K562 (cell line): Measurements from ENCODE around the gene ITPRIPL2. TPM values are rescaled to one million over a fixed set of nuclear protein-coding genes. Genes with fewer than 3 reads are reported as not detected.

Experiments
- CBFB ChIP-seq: sonication (generic); formaldehyde crosslinking; IDR thresholded peaks from 2 replicates; pipeline ENCODE4 v1.4.0; 2020; ENCODE audit warnings: mild to moderate bottlenecking, missing genetic modification reagents
- CC2D1A ChIP-seq: fragments of 450-650 bp; IDR thresholded peaks from 2 replicates; pipeline ENCODE4 v1.6.1; 2017; ENCODE audit warnings: mild to moderate bottlenecking
- ERF ChIP-seq: fragments of 450-650 bp; formaldehyde crosslinking; IDR thresholded peaks from 2 replicates; pipeline ENCODE4 v1.4.0; 2020; ENCODE audit warnings: mild to moderate bottlenecking, mixed read lengths
- KHSRP ChIP-seq: fragments of 450-650 bp; IDR thresholded peaks from 2 replicates; pipeline ENCODE4 v1.6.1; 2017
- MTA3 ChIP-seq: fragments of 450-650 bp; formaldehyde crosslinking; IDR thresholded peaks from 2 replicates; pipeline ENCODE4 v1.6.1; 2017; ENCODE audit warnings: mild to moderate bottlenecking, borderline replicate concordance
- MYC ChIP-seq, 2 experiments: fragments of 250-450 bp in 1 of 2; sonication (Bioruptor Pico) in 1 of 2; IDR thresholded peaks; 2 replicates each; pipeline versions ENCODE4 v1.5.1 to v1.6.1; 2012 to 2021; ENCODE audit warnings: low read depth in 2 of 2, borderline replicate concordance in 1 of 2, improper control_type of control experiment in 1 of 2, low read length in 1 of 2, mild to moderate bottlenecking in 1 of 2, moderate library complexity in 1 of 2
- PHB ChIP-seq: fragments of 250-450 bp; sonication (Bioruptor Pico); IDR thresholded peaks from 2 replicates; pipeline ENCODE4 v1.5.0; 2021
- POLR2AphosphoS5 ChIP-seq: IDR thresholded peaks from 2 replicates; pipeline ENCODE4 v1.6.1; 2011; ENCODE audit warnings: mild to moderate bottlenecking, low read depth, low read length, moderate library complexity; ENCODE audit not compliant: control insufficient read depth, insufficient read depth
- RFX7 ChIP-seq: fragments of 250-450 bp; sonication (Bioruptor Pico); IDR thresholded peaks from 2 replicates; pipeline ENCODE4 v1.5.1; 2021; ENCODE audit warnings: mild to moderate bottlenecking
- TEAD1 ChIP-seq, 2 experiments: fragments of 450-650 bp in 1 of 2; sonication (generic) in 1 of 2; formaldehyde crosslinking; IDR thresholded peaks; 2 replicates each; pipeline versions ENCODE4 v1.4.0 to v1.8.0; 2020 to 2022; ENCODE audit warnings: mild to moderate bottlenecking in 2 of 2, missing genetic modification reagents in 1 of 2
- ZNF707 ChIP-seq: fragments of 250-450 bp; sonication (Bioruptor Pico); conservative IDR thresholded peaks from 2 replicates; pipeline ENCODE4 v1.8.0; 2022; ENCODE audit warnings: inconsistent platforms, mild to moderate bottlenecking, moderate library complexity
- polyA plus RNA-seq, 8 experiments: library from polyadenylated mRNA; depleted of rRNA in 4 of 8; stranded (reverse) in 5 of 8; unstranded in 3 of 8; fragments of >200 nt; fragmentation: Nextera tagmentation in 2 of 8; fragmentation: Illumina TruSeq in 1 of 8; extraction: Ambion mirVana in 2 of 8; extraction: Trizol in 1 of 8; gene quantifications; 2 replicates each; pipeline versions ENCODE4 v1.2.1 to v1.2.3, GENCODE V29; 2011 to 2014; ENCODE audit warnings: inconsistent platforms in 1 of 8, missing spikeins in 1 of 8
- total RNA-seq, 7 experiments: library from RNA; depleted of rRNA in 6 of 7; stranded (reverse); fragments of >200 nt in 6 of 7; fragmentation: Illumina TruSeq in 2 of 7; extraction: Trizol in 2 of 7; gene quantifications; 2 replicates each; pipeline versions ENCODE4 v1.2.1 to v1.2.3, GENCODE V29; 2011 to 2021; ENCODE audit warnings: low replicate concordance in 1 of 7
- TF ChIP-seq, protein P1 (sequence below): fragments of 450-650 bp; IDR thresholded peaks from 2 replicates; pipeline ENCODE4 v1.6.1; 2014; ENCODE audit warnings: low read depth, mild to moderate bottlenecking, moderate library complexity, borderline replicate concordance
- TF ChIP-seq, protein P2 (sequence below): sonication (generic); formaldehyde crosslinking; IDR thresholded peaks from 2 replicates; pipeline ENCODE4 v1.8.0; 2023; ENCODE audit warnings: mild to moderate bottlenecking, missing genetic modification reagents
- TF ChIP-seq, protein P3 (sequence below): fragments of 150-350 bp; conservative IDR thresholded peaks from 2 replicates; pipeline ENCODE4 v1.6.1; 2014; ENCODE audit warnings: low read length
- TF ChIP-seq, protein P4 (sequence below): sonication (generic); formaldehyde crosslinking; IDR thresholded peaks from 2 replicates; pipeline ENCODE4 v1.9.0; 2022; ENCODE audit warnings: mild to moderate bottlenecking, missing genetic modification reagents
- TF ChIP-seq, protein P5 (sequence below): fragments of 250-450 bp; sonication (Bioruptor Pico); IDR thresholded peaks from 2 replicates; pipeline ENCODE4 v1.4.0; 2020; ENCODE audit warnings: mild to moderate bottlenecking, moderate library complexity

ITPRIPL2 gene
- total and polyA plus RNA-seq, 9 of the 15 experiments (the other 6 are each of a cell fraction or from before 2014, with no cell fraction given): 0.04 to 2.2 (median 0.58) TPM

DNA sequence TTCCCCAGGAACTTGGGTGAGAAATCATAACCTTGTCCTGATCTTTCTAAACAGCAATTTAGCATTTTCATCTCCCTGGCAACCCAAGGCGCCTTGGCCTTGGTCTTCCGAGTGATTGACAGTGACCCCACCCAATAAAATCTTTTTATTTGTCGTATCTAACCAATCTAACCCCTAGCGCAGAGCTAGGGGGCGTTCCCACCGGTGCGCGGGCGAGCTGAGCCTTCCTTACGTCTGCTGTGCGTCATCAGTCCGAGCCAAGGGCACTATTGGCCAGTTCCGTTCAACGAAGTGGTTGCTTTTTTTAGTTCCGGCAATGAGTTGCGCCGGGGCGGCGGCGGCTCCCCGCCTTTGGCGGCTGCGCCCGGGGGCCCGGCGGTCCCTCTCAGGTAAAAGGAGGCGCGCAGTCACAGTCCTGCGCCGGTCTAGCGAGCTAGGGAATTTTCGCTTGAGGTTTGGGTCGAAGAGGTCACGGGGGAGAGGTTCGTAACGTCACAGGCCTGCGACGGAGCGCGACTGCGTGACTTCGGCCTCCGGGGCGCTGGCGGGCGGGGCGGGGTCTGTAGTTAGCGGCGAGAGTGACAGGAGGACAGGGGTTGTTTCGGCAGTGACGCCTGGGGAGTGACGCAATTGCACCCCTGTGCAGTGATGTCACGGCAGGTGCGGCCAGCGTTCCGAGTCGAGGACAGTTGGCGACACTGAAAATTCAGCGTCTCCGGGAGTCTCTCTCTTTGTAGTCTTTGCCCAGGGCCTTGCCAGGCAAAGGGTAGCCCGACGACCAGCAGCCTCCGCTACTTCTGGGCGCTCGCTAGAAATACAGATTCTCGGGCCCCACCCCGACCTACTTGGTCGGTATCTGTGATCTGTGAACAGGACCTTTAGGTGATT is 46.2 kb upstream of the ITPRIPL2 start, which contains the start of gene COQ7 (continued):
- TF ChIP-seq, protein P1, sequence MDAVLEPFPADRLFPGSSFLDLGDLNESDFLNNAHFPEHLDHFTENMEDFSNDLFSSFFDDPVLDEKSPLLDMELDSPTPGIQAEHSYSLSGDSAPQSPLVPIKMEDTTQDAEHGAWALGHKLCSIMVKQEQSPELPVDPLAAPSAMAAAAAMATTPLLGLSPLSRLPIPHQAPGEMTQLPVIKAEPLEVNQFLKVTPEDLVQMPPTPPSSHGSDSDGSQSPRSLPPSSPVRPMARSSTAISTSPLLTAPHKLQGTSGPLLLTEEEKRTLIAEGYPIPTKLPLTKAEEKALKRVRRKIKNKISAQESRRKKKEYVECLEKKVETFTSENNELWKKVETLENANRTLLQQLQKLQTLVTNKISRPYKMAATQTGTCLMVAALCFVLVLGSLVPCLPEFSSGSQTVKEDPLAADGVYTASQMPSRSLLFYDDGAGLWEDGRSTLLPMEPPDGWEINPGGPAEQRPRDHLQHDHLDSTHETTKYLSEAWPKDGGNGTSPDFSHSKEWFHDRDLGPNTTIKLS: peak; percentile 58; the same call in 1 of the 2 replicates
- TF ChIP-seq TEAD1 (CRISPR knock-in tag; IDR thresholded peaks at IDR 0.05) (0 out of 4 replicates have a peak, but pooled peaks have one; percentile 21 to 55), CBFB (CRISPR knock-in tag) (0 out of 2 replicates have a peak, but pooled peaks have one; percentile 30), MYC (IDR thresholded peaks at IDR 0.05; ENCODE audit: low read depth, low read length) (peak; percentile 83), MYC (CRISPR knock-in tag; IDR thresholded peaks at IDR 0.05; ENCODE audit: borderline replicate concordance, low read depth) (0 out of 2 replicates have a peak, but pooled peaks have one; percentile 51), RFX7 (CRISPR knock-in tag) (no peak), ZNF707 (CRISPR knock-in tag) (no peak), PHB (no peak), ERF (CRISPR knock-in tag) (peak; percentile 45; the same call in 1 of the 2 replicates), KHSRP (peak; percentile 94), CC2D1A (peak; percentile 65; the same call in 1 of the 2 replicates), POLR2AphosphoS5 (peak; percentile 72; the same call in 1 of the 2 replicates), MTA3 (peak; percentile 99)
- TF ChIP-seq, protein P2, sequence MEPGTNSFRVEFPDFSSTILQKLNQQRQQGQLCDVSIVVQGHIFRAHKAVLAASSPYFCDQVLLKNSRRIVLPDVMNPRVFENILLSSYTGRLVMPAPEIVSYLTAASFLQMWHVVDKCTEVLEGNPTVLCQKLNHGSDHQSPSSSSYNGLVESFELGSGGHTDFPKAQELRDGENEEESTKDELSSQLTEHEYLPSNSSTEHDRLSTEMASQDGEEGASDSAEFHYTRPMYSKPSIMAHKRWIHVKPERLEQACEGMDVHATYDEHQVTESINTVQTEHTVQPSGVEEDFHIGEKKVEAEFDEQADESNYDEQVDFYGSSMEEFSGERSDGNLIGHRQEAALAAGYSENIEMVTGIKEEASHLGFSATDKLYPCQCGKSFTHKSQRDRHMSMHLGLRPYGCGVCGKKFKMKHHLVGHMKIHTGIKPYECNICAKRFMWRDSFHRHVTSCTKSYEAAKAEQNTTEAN (CRISPR knock-in tag): no peak
- TF ChIP-seq, protein P3, sequence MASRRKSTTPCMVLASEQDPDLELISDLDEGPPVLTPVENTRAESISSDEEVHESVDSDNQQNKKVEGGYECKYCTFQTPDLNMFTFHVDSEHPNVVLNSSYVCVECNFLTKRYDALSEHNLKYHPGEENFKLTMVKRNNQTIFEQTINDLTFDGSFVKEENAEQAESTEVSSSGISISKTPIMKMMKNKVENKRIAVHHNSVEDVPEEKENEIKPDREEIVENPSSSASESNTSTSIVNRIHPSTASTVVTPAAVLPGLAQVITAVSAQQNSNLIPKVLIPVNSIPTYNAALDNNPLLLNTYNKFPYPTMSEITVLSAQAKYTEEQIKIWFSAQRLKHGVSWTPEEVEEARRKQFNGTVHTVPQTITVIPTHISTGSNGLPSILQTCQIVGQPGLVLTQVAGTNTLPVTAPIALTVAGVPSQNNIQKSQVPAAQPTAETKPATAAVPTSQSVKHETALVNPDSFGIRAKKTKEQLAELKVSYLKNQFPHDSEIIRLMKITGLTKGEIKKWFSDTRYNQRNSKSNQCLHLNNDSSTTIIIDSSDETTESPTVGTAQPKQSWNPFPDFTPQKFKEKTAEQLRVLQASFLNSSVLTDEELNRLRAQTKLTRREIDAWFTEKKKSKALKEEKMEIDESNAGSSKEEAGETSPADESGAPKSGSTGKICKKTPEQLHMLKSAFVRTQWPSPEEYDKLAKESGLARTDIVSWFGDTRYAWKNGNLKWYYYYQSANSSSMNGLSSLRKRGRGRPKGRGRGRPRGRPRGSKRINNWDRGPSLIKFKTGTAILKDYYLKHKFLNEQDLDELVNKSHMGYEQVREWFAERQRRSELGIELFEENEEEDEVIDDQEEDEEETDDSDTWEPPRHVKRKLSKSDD: 0 out of 2 replicates have a peak, but pooled peaks have one; percentile 67
- TF ChIP-seq, protein P4, sequence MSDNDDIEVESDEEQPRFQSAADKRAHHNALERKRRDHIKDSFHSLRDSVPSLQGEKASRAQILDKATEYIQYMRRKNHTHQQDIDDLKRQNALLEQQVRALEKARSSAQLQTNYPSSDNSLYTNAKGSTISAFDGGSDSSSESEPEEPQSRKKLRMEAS: peak; percentile 65; the same call in 1 of the 2 replicates
- TF ChIP-seq, protein P5, sequence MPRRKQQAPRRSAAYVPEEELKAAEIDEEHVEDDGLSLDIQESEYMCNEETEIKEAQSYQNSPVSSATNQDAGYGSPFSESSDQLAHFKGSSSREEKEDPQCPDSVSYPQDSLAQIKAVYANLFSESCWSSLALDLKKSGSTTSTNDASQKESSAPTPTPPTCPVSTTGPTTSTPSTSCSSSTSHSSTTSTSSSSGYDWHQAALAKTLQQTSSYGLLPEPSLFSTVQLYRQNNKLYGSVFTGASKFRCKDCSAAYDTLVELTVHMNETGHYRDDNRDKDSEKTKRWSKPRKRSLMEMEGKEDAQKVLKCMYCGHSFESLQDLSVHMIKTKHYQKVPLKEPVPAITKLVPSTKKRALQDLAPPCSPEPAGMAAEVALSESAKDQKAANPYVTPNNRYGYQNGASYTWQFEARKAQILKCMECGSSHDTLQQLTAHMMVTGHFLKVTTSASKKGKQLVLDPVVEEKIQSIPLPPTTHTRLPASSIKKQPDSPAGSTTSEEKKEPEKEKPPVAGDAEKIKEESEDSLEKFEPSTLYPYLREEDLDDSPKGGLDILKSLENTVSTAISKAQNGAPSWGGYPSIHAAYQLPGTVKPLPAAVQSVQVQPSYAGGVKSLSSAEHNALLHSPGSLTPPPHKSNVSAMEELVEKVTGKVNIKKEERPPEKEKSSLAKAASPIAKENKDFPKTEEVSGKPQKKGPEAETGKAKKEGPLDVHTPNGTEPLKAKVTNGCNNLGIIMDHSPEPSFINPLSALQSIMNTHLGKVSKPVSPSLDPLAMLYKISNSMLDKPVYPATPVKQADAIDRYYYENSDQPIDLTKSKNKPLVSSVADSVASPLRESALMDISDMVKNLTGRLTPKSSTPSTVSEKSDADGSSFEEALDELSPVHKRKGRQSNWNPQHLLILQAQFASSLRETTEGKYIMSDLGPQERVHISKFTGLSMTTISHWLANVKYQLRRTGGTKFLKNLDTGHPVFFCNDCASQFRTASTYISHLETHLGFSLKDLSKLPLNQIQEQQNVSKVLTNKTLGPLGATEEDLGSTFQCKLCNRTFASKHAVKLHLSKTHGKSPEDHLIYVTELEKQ (CRISPR knock-in tag): no peak
